NCI-H2029 treated with DMSO at 0.1 percent for 48 hours (cell line): Measurements from ENCODE around the gene TMEM187.
A peak's percentile ranks its signal among the peaks of the same experiment; 100 is the strongest.

Source experiments
- DNase-seq: peaks from one replicate; lab custom pipeline; 2025; lab: John Stamatoyannopoulos, UW

The TMEM187 gene

DNA sequence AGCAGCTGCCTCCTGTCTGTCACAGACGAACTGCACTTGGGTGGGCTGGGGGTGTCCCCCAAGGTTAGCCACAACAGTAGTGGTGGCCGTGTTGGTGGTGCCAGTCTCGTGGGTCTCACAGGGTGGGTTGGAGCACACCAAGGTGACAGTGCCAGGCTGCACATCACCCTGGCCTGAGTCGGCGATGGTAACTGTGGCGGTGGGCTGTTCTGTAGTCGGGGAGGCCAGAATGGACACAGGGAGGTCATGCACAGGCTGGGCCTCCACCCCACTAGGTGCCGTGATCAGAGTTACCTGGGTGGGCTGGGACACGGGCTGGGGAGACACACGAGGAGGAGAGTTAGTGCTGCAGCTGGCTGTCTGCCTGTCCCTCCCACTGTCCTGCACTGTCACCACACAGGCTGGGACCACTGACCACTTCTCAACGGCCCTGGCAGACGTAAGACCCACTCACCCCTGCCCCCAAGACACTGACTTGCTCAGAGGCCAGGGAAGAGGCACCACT is 17.3 kb upstream of the TMEM187 start:
- DNase-seq = no peak

DNA sequence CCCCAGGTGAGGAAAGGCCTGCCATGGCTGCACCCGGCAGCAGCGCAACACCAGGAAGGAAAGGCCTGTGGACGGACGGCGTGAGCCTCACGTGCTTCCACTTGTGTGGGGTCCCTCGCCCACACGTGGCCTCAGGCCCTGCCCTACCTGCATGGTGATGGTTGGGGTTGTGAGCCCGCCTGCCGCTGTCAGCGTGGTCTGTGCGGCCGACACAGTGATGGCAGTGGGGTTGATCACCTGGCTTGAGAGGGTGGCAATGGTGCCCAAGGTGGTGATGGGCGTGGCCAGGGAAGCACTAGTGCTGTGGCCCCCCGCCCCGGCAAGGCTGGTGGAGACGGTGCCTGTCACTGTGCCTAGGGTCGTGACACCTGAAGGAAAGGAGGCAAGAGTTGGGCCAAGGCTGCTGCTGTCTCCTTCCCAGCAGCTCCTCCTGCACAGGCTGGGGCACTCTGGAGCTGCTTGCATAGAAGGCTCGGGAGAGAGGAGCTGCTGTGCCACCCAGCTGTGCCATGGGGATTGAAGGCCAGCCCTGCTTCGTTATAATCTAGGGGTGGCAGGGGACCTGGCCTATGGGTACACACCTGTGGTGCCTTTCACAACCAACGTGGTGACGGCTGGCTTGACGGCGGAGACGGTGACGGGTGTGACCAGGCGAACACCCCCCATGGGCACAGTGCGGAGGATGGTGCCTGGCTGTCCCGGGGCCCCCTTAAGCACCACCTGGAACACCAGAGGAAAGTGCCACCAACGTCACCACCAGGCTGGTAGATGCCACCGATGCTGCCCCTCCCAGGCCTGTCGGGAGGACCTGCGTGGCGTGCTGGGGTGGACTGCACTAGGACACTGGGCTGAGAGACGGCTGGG is 16.3 kb upstream of the TMEM187 start:
- no peak for DNase-seq

DNA sequence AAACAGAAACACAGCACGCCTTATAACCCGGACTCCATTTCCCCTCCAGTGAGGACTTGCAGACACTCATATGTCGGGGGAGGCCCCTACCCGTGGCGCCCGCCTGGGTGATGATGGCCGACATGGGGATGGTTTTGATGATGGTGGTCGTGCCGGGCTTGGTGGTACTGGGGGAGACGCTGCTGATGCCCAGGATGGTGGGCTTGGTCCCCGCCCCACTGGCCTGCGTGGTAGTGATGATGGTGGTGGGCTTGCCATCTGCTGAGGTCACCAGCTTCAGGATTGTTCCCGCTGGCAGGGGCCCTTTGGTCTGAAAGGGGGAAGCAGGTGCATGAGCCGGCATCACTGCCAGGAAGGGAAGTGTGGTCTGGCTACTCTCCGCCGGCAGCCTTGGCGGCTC is 15.3 kb upstream of the TMEM187 start:
- no peak for DNase-seq

DNA sequence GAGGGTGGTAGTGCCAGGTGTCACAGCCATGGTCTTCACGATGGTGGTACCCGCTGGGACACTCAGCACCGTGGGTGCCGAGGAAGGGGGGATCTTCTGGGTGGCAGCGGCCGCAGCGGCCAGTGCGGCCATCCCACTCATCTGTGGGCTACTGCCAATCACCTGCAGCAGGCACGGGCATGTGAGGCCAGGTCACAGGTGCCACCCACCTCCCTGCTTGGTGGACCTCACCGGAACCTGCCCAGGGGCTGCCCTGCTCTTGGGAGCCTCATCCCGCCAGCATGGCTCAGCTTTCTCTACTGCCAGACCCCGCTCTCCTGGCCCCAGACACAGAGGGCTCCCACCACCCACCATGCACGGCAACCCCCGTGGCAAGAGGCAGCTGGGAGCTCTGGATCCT is 13.9 kb upstream of the TMEM187 start:
- DNase-seq = no peak

DNA sequence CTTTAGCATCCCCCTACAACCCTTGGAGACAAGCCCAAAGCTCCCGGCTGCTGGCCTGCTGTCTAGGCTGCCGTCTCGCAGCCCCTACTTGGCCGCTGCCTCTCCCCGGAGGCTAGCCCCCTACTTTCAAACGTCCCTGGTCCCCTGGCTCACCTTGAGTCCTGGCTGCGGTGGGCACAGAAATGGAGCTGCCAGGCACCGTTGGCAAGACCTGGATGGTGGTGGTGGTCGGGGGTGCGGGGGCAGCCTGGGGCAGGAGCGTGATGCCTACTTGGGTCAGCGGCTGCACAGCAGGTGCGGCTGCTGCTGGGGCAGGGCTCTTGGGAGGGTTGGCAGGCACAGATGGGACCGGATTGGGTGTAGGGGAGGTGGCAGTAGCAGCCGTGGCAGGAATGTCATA is 12.9 kb upstream of the TMEM187 start:
- DNase-seq = no peak

DNA sequence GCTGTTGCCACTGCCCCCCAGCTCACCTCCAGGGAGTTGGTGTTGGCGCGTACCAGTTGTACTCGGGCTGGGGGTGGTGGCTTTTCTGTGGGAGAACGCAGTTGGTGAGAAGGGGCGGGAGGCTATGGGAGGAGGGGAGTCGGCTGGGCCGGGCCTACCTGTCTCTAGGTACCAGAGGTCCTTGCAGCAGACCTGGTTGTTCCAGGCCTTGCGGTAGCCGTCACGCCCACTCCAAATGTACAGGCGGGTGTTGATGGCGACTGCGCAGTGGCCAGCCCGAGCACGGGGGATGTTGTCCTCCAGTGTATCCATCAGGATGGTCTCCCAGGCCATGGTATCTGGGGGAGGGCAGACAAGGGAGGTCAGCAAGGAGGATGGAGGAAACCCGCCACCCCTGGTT is 12.5 kb upstream of the TMEM187 start:
- no peak for DNase-seq

DNA sequence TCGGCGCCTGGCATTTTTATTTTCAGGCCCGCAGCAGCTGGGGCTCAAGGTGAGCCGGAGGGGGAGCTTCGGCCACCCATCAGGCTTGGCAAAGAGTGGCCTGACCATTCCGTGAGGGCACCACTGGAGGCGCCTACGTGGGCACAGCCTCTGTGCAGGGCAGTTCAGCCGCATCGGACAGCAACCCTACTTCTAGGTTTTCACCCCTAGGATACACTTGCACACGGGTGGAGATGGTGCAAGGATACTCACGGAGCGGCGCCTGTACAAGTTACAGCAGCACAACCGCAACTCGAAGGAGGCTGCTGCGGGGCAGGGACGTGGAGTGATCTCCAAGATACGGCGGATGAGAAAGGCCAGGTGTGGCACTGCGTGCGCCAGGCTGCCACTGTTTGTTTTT is 11.8 kb upstream of the TMEM187 start:
- no peak for DNase-seq

DNA sequence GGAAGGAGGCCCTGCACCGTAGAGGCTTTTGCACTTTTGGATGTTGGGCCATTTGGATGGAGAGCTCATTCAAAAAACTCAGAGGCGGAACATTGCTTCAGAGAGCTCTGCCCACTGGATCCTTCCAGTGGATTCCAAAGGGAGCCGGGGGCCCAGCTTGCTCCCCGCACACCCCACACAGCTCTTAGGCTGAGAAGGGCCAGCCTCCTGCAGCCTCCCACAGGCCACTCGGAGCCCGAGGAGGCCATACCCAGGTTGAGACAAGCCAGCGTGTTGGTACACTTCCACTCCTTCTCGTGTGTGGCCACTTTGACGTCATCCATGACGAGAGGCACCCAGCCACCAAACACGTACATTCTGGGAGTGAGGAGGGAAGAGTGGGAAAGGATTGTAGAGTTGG is 11.3 kb upstream of the TMEM187 start:
- DNase-seq = no peak

DNA sequence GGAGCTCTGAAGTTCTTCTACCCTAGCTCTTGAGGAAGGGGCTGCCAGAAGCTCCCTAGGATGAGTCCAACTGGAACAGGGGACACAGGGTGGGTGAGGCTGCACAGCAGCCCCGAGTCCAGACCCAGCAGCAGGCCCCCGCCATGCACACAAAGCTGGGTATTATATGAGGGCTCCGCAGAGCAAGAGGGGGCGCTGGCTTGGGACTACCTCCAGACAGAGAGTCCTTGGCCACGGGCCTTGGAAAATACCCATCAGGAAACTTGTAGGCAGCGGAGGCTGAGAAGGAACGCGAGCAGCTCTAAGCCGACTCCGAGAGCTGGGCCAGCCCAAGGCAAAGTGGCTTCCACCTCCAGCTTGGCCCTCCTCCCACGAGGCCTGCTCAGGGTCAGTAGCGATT is 9.0 kb upstream of the TMEM187 start:
- DNase-seq = no peak

DNA sequence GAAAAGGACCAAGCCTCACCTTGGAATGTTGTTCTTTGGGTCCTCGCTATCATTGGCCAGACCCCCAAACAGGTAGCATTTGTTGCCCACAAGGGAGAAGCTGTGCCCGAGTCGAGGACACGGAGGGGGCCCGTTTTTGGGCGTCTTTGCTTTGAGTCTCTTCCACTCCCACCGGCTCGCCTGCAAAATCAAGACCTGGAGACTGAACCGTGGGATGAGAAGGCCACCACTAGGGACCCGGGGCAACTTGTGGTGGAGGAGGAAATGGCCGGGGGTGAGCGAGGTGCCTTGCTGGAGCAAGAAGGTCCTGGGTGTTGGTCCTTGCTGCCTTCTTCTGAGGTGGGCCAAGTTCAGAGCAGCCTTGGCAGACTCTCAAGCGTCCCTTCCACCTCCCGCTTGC is 8.4 kb upstream of the TMEM187 start:
- no peak for DNase-seq

DNA sequence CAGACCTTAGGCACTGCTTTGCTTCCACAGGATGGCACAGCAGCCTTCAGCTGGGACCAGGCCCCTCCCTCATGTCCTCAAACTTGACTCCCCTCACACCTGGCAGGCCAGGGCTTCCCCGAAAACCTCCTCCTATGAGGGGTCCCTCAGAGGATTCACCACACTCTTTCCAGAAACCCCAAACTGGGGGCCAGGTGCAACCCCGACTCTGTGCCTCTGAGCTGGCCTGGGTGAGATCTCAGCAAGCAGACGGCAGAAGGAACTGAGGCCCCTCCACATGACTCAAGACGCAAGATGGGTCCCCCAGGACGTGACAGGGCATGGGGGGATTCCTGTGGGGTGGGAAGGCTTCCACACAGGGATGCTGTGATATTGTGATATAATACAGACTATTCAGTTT is 7.1 kb upstream of the TMEM187 start:
- no peak for DNase-seq

DNA sequence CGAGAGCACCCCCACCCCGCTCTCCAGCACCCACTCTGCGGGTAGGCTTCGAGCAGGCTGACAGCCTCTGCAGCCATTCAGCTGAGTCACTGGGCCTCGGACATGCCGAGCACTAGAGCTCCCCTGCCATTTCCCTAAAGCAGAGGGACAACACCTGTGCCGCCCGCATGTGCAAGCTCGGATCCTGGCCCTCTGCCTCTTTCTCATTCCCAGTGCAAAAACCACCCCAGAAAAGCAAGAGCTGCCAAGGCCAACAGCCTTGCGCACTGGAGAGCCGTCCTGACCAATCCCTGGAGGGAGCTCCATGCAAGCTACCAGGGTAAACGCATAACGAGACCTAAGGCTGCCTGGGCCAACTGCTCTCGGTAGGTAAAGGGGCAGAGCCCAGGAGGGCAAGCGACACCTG is 6.3 kb upstream of the TMEM187 start:
- DNase-seq = no peak

DNA sequence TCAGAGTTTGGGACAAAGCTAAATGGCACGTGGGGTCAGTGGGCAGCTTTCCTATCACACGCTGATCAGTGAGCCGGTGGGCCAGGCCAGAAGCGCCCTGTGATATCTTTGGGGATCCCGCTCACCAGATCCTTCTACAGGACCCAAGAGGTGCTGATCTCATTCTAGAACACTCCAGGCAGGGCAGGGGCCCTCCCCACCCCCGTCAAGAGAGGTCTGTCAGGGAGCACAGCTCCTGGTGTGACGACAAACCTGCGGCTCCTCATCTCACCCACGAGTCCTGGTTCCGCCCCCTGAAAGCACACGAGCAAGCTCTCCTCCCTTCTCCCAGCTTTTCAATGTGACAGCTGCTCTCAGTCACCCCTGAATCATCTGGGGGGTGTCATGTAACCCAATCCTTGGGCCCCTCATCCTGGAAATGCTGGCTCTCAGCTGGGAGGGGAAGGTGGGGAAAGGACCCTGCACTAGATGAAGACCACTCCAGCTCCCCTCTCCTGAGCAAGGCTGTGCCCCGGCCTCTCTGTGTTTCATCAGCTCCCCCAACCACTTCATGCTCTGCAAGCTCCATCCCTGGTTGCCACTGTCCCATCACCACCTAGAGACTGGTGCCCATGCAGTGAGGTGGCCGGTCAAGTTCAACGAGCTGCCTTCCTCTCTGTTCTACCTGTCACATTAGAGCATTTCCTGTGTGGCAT is 5.6 kb upstream of the TMEM187 start:
- DNase-seq = no peak

DNA sequence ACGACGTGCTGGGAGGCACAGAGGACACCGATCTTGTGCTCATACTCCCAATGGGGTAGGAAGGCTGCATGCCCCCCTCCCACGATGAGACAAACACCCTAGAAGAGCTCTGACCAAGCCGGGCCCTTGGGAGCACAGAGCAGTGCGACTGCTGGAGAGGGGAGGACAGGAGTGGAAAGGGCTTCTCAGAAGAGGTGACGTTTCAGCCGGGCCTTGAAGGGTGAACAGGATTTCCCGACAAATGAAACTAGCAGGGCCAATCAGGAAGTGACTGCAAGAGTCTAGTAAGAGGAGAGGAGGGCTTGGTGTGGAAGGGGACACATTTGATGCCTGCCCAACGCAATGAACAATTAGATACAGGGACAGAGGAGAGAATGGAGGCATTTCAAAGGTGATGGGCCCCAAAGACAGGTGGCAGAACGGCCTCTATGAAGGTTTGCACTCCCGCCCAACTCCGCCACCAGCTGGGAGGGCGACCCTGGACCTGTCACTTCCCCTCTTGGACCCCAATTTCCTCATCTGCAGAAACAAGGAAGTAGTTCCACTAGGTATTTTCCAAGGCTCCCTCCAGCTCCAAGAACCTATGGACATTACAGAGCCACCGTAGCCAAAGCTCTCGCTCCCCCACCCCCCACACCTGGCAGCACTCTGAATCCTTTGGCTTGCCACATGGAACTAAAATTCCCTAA is 4.9 kb upstream of the TMEM187 start:
- no peak for DNase-seq

DNA sequence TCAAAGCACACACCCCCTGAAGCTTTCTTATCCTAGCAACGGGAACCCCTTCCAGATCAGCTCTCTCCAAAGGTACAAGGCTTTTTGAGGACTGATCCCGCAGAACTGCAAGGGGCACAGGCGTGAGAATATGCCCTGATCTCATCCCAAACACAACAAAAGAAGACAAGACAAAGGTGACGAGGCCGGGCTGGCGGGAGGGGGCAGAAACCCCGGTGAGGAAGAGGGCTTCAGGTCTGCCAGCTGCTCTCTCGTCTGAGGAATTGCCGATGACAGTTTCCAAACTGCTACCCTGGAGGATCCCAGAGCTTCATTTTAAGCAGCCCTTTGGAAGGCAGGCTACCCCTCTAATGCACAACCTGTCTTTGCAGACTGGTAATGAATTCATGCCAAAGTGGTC is 4.3 kb upstream of the TMEM187 start:
- DNase-seq = no peak

DNA sequence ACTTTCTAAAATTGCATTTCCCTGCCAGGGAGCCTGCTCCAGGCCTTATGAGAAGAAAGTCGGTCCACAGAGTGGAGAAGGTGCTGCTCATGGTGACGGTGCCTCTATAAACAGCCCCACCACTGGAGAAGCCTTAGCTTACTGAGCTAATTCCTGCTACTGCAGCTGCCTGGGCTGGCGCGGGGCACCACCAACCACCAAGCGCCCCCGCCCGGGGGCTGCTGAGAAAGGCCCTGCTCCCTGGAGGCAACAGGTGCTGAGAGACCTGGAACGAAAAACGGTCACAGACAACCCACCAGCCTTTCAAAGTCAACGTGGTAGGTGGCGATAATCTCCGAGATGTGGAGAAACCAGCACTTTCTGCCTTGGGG is 3.8 kb upstream of the TMEM187 start:
- DNase-seq = no peak

DNA sequence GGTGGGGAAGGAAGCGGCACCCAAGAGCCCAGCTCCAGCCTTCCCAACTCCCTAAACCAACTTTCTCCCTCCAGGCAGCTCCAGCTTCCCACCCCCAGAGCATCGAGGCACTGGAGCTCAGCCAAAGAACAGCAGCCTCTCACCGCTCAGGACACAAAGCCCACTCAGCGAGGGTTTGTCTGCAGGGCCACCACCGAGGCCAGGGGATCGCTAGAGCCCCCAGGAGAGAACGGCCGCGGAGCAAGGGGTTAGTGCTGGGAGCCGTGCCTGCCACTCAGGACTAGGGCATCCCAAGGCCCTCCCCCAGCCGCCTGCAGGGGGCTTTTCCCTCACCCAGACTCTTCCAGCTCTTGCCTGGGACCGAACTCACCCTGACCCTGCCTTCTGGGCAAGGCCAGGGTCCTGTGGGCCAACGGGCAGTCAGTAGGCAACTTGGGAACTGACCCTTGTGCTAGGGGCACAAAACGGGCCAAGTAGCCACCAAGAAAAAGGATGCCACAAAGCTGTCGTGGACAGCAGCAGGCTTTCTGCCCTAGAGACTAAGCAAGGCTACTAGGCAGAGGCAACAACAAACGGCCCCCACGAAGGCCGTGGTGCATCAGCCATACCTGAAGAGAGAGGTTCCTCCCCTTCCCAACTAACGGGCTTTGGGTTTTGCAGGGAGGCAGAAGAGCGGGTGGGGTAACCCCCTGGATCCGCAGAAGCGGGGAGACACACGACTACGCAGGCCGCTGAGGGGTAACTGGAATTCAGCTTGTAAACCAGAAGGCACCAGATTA is 3.2 kb upstream of the TMEM187 start:
- no peak for DNase-seq

DNA sequence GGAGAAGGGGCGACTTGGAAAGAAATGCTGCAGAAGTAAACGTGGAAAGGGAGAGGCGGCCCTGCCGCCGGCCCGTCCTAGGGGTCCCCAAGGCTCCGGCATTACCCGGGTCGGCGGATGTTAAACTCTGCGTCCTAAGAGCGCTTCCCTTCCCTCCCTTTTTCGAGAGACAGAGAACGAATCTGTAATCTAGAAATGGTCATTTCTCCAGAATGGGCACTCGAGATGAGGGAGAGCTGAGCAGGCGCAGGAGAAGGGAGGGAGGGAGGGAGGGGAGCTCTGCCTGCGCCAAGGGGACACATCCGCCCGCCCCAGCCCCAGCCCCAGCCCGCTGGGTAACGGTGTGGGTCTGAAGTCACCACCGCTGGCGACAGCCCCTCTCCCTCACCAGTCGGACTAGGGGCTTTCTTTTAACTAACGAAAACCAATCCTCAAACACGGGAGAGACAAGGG is 2.6 kb upstream of the TMEM187 start:
- no peak for DNase-seq

DNA sequence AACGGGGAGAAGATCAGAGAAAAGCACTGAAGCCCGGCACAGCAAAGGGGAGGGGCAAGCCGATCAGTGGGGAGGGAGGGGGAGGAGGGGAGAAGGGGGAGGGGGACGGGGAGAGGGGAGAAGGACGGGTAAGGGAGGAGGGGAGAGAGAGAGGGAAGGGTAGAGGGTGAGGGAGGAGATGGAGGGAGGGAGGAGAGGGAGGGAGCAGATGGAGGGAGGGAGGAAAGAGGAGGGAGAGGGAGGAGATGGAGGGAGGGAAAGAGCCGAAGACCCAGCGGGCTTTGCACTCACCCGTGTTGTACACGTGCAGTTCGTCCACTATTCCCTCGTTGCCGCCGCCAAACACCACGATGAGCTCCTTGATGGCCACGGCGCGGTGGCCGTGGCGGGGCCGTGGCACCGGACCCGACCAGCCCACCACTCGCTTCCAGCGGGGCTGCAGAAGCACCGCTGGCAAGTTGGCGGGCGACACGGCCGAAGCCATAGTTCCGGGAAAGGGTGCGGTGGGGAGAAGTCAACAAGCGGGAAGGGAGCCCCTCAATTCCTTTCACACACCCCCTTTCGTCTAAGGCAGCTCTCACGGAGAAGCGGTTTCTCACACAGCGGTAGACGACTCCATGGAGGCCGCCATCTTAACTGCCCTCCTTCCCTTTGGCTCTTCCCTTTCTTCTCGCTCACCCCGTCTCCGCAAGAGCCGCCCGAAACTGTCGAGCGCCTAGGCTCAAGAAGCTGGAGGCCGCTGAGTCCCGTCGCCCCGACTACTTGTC is 2.0 kb upstream of the TMEM187 start:
- no peak for DNase-seq

DNA sequence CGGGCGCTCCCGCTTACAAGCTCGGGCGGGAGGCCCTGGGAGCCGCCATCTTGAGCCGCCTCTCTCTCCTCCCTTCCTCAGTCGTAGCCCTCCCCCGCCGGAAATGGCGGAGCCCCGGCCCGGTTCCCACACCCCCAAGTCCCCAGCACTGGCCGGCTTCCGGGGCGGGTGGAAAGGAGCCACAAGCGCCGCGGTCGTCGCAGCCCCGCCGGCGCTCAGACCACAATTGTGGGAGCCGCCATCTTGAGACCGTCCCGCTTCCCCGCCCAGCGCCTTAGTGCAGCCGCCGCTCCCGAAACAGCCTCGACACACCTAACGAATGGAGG is 1.5 kb upstream of the TMEM187 start:
- DNase-seq = peak; percentile 31
